SH-SY5Y (cell line): Measurements from ENCODE around the gene POU2F1.

Experiments used
- GATA2 ChIP-seq: IDR thresholded peaks from 2 replicates; pipeline ENCODE4 v1.6.1; 2011; ENCODE audit warnings: mild to moderate bottlenecking, low read depth, low read length
- GATA3 ChIP-seq: IDR thresholded peaks from 2 replicates; pipeline ENCODE4 v1.6.1; 2011; ENCODE audit warnings: low read depth, mild to moderate bottlenecking, low read length, moderate library complexity

- TF ChIP-seq GATA3 = no peak
- TF ChIP-seq GATA2 = no peak
Observed at GRCh38 chr1:167325151-167325550, 104.5 kb downstream of the POU2F1 start.
